Panc1 (cell line): ENCODE data around the gene NIPAL3. TPM values are rescaled to one million over a fixed set of nuclear protein-coding genes. Genes with fewer than 3 reads are reported as not detected.

Source experiments
- ATAC-seq: fragments of 200-7000 bp; cut with Tn5 transposase; 2 replicates; pipeline ENCODE4 v1.9.1; 2020; ENCODE audit warnings: mild to moderate bottlenecking, moderate library complexity
- BruUV-seq: library from RNA; stranded (reverse); fragments of 400-500 nt; replicated peaks from 2 replicates; lab custom pipeline; 2021; lab: Mats Ljungman, UMichigan
- CTCF ChIA-PET: fragments of 300-600 bp; sonication (Branson Sonifier 250); formaldehyde crosslinking; loops from one replicate; lab custom pipeline; 2022; ENCODE audit warnings: antibody characterized with exemption; lab: Charles Lee
- POLR2A ChIA-PET: fragments of 300-600 bp; sonication (Branson Sonifier 250); formaldehyde crosslinking; loops from one replicate; lab custom pipeline; 2022; ENCODE audit warnings: antibody characterized with exemption; lab: Charles Lee
- DNase-seq: peaks from one replicate; pipeline ENCODE4 v3.0.0-alpha.2; 2010; ENCODE audit warnings: low read depth, low spot score
- H3K27ac ChIP-seq: 2 replicates; pipeline ENCODE4 v1.5.1; 2011; ENCODE audit warnings: mild to moderate bottlenecking, low read length, inconsistent platforms
- H3K27me3 ChIP-seq: fragments of 200-500 bp; sonication (Bioruptor generic); 2 replicates; pipeline ENCODE4 v1.6.0; 2014; ENCODE audit warnings: low read length, inconsistent platforms; ENCODE audit not compliant: control insufficient read depth, insufficient read depth
- H3K36me3 ChIP-seq: fragments of 200-500 bp; sonication (Bioruptor generic); 2 replicates; pipeline ENCODE4 v1.5.1; 2014; ENCODE audit warnings: inconsistent platforms, mild to moderate bottlenecking, low read length, moderate library complexity; ENCODE audit not compliant: control insufficient read depth, insufficient read depth
- H3K4me1 ChIP-seq: 2 replicates; pipeline ENCODE4 v1.5.1; 2011; ENCODE audit warnings: inconsistent platforms, mild to moderate bottlenecking, low read length, moderate library complexity; ENCODE audit not compliant: control insufficient read depth, insufficient read depth
- H3K4me3 ChIP-seq, 2 experiments: 2 replicates each; pipeline ENCODE4 v1.5.1; 2011 to 2012; ENCODE audit warnings: low read depth in 2 of 2, low read length in 2 of 2, mild to moderate bottlenecking in 2 of 2, inconsistent platforms in 1 of 2, moderate library complexity in 1 of 2
- H3K9me3 ChIP-seq: fragments of 200-500 bp; sonication (Bioruptor generic); 2 replicates; pipeline ENCODE4 v1.5.1; 2014; ENCODE audit warnings: low read depth, mild to moderate bottlenecking, inconsistent platforms, low read length, moderate library complexity; ENCODE audit not compliant: control insufficient read depth, insufficient read depth
- CTCF ChIP-seq: fragments of 450-650 bp; IDR thresholded peaks from 2 replicates; pipeline ENCODE4 v1.5.1; 2017; ENCODE audit warnings: mild to moderate bottlenecking
- POLR2AphosphoS5 ChIP-seq: IDR thresholded peaks from 2 replicates; pipeline ENCODE4 v1.6.1; 2012; ENCODE audit warnings: mild to moderate bottlenecking, low read depth, low read length, moderate library complexity
- REST ChIP-seq, 2 experiments: IDR thresholded peaks; 2 replicates each; pipeline ENCODE4 v1.6.1; 2011 to 2012; ENCODE audit warnings: low read depth in 2 of 2, control low read depth in 1 of 2, low read length in 1 of 2, mild to moderate bottlenecking in 1 of 2, moderate library complexity in 1 of 2; ENCODE audit not compliant: insufficient read depth in 1 of 2
- SIN3A ChIP-seq: IDR thresholded peaks from 2 replicates; pipeline ENCODE4 v1.6.1; 2012; ENCODE audit warnings: low read depth, mild to moderate bottlenecking, low read length, moderate library complexity, borderline replicate concordance; ENCODE audit not compliant: insufficient read depth
- TCF7L2 ChIP-seq: IDR thresholded peaks from 2 replicates; pipeline ENCODE4 v1.6.1; 2011; ENCODE audit warnings: mild to moderate bottlenecking, low read depth, low read length, inconsistent platforms
- in situ Hi-C: cut with HindIII; loops from 2 replicates; pipeline ENCODE4 v1.10.0; 2016; ENCODE audit warnings: low sequenced_read_pairs, low pct_unique_long_range_greater_than_20kb
- intact Hi-C: fragments of 100-400 bp; cut with micrococcal nuclease; formaldehyde crosslinking; loops from one replicate; pipeline ENCODE4 v1.10.0; 2022; ENCODE audit not compliant: unreplicated experiment
- total RNA-seq: library from RNA; stranded (reverse); gene quantifications from one replicate; pipeline ENCODE4 v1.2.1, GENCODE V29; 2021; ENCODE audit not compliant: unreplicated experiment

Gene NIPAL3
- total RNA-seq, 1 experiment from 2014 or later, result 13.6 TPM

GRCh38 chr1:24481843-24482610 is 66.4 kb downstream of the NIPAL3 start:
- BruUV-seq, result no TSS peak
- H3K27me3 ChIP-seq, result no peaks in the 10 kb centered on the region
- no peak for TF ChIP-seq SIN3A
- no peak for TF ChIP-seq POLR2AphosphoS5
- no peak for TF ChIP-seq CTCF
- no peak for TF ChIP-seq TCF7L2
- TF ChIP-seq REST (IDR thresholded peaks at IDR 0.05; ENCODE audit: insufficient read depth in 1 of 2, low read depth in 2 of 2, low read length in 1 of 2), result no peak
- intact Hi-C loops (no loop called here), in situ Hi-C loops (no loop called here)
- CTCF ChIA-PET, result interaction anchor here (0.6 to 0.7 kb wide), 3 partner anchors 29 to 73 kb away, joined by 3 to 4 read pairs (median 4); no protein-coding TSS in a partner anchor
- POLR2A ChIA-PET, result no interaction called here
- H3K4me3 ChIP-seq, result no peak overlapping the region
- no peak for DNase-seq
- no peak overlapping the region for H3K27ac ChIP-seq
- no peaks in the 10 kb centered on the region for H3K9me3 ChIP-seq
- no peaks in the 10 kb centered on the region for H3K4me1 ChIP-seq
- no peak for ATAC-seq
- H3K36me3 ChIP-seq, result no peaks in the 10 kb centered on the region

GRCh38 chr1:24483441-24483840 is 67.8 kb downstream of the NIPAL3 start:
- Histone ChIP-seq H3K27ac (no peak overlapping the region), H3K4me1 (no peaks in the 10 kb centered on the region), H3K4me3 (no peak overlapping the region), H3K27me3 (no peaks in the 10 kb centered on the region), H3K36me3 (no peaks in the 10 kb centered on the region), H3K9me3 (no peaks in the 10 kb centered on the region)
- CTCF ChIA-PET, result no interaction called here
- intact Hi-C loops, result no loop called here
- TF ChIP-seq SIN3A (no peak), REST (IDR thresholded peaks at IDR 0.05; ENCODE audit: insufficient read depth in 1 of 2, low read depth in 2 of 2, low read length in 1 of 2) (no peak), CTCF (no peak), POLR2AphosphoS5 (no peak), TCF7L2 (no peak)
- ATAC-seq (no peak), DNase-seq (no peak)
- BruUV-seq, result no TSS peak
- in situ Hi-C loops, result no loop called here
- POLR2A ChIA-PET, result no interaction called here
